Measurements from ENCODE around the gene PROZ.
A peak's percentile ranks its signal among the peaks of the same experiment; 100 is the strongest.

PROZ gene

GRCh38 chr13:113182046-113182445 is 23.6 kb downstream of the PROZ start:
- peak; percentile 98 for DNase-seq (ENCODE audit: low read depth)
- TF ChIP-seq CTCF (conservative IDR thresholded peaks at IDR 0.05; ENCODE audit: low read depth, low read length): no peak
- H3K4me3 ChIP-seq (ENCODE audit: low read depth, low read length): no peak overlapping the region

GRCh38 chr13:113183450-113184129 is 25.1 kb downstream of the PROZ start:
- no peak for TF ChIP-seq CTCF (conservative IDR thresholded peaks at IDR 0.05; ENCODE audit: low read depth, low read length)
- H3K4me3 ChIP-seq (ENCODE audit: low read depth, low read length): no peak overlapping the region
- DNase-seq (ENCODE audit: low read depth): peak; percentile 72

GRCh38 chr13:113184568-113185440 is 26.4 kb downstream of the PROZ start:
- TF ChIP-seq CTCF (conservative IDR thresholded peaks at IDR 0.05; ENCODE audit: low read depth, low read length): no peak
- no peak overlapping the region for H3K4me3 ChIP-seq (ENCODE audit: low read depth, low read length)
- no peak for DNase-seq (ENCODE audit: low read depth)

- no peak for TF ChIP-seq CTCF (conservative IDR thresholded peaks at IDR 0.05; ENCODE audit: low read depth, low read length)
- no peak overlapping the region for H3K4me3 ChIP-seq (ENCODE audit: low read depth, low read length)
- no peak for DNase-seq (ENCODE audit: low read depth)
Observed at GRCh38 chr13:113186061-113186900, 27.8 kb downstream of the PROZ start.

- DNase-seq (ENCODE audit: low read depth): peak; percentile 99
- peak; percentile 28 for TF ChIP-seq CTCF (conservative IDR thresholded peaks at IDR 0.05; ENCODE audit: low read depth, low read length)
- peak overlapping the region; percentile 8 for H3K4me3 ChIP-seq (ENCODE audit: low read depth, low read length)
Observed at GRCh38 chr13:113187263-113187669, 28.8 kb downstream of the PROZ start.

- H3K4me3 ChIP-seq (ENCODE audit: low read depth, low read length): no peak overlapping the region
- peak; percentile 95 for DNase-seq (ENCODE audit: low read depth)
- no peak for TF ChIP-seq CTCF (conservative IDR thresholded peaks at IDR 0.05; ENCODE audit: low read depth, low read length)
Observed at GRCh38 chr13:113187883-113188665, 29.6 kb downstream of the PROZ start.
